ENCODE data around the gene CTNNA3. TPM values are rescaled to one million over a fixed set of nuclear protein-coding genes. Genes with fewer than 3 reads are reported as not detected.

The CTNNA3 gene
- total and polyA plus RNA-seq, 3 donors from 2014 or later, result 17.8 to 19.4 (median 18.3) TPM

DNA sequence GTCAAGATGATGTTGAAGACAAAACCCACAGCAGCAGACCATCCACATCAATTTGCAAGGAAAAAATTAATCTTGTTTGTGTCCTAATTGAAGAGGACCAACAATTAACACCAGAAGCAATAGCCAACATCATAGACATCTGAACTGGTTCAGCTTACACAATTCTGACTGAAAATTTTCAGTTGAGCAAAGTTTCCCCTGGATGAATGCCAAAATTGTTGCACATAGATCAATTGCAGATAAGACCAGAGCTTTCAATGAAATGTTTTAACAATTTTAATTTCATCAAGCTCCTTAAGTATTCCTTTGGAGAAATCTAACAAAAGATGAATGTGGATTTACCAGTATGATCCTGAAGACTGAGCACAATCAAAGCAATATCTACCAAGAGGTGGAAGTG, 168.6 kb downstream of the CTNNA3 start:
- Histone ChIP-seq H3K4me1 (no peaks in the 10 kb centered on the region), H3K27ac (no peak overlapping the region), H3K27me3 (no peaks in the 10 kb centered on the region), H3K36me3 (ENCODE audit: low read depth, missing control alignments) (no peaks in the 10 kb centered on the region), H3K9me3 (no peaks in the 10 kb centered on the region), H3K4me3 (no peak overlapping the region)
- no peak for DNase-seq
- TF ChIP-seq, protein P1, sequence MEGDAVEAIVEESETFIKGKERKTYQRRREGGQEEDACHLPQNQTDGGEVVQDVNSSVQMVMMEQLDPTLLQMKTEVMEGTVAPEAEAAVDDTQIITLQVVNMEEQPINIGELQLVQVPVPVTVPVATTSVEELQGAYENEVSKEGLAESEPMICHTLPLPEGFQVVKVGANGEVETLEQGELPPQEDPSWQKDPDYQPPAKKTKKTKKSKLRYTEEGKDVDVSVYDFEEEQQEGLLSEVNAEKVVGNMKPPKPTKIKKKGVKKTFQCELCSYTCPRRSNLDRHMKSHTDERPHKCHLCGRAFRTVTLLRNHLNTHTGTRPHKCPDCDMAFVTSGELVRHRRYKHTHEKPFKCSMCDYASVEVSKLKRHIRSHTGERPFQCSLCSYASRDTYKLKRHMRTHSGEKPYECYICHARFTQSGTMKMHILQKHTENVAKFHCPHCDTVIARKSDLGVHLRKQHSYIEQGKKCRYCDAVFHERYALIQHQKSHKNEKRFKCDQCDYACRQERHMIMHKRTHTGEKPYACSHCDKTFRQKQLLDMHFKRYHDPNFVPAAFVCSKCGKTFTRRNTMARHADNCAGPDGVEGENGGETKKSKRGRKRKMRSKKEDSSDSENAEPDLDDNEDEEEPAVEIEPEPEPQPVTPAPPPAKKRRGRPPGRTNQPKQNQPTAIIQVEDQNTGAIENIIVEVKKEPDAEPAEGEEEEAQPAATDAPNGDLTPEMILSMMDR (IDR thresholded peaks at IDR 0.05), result no peak
- TF ChIP-seq POLR2A (IDR thresholded peaks at IDR 0.05), result no peak
- intact Hi-C loops (cut with DNase I; ENCODE audit: low total_unique reads), result no loop called here

DNA sequence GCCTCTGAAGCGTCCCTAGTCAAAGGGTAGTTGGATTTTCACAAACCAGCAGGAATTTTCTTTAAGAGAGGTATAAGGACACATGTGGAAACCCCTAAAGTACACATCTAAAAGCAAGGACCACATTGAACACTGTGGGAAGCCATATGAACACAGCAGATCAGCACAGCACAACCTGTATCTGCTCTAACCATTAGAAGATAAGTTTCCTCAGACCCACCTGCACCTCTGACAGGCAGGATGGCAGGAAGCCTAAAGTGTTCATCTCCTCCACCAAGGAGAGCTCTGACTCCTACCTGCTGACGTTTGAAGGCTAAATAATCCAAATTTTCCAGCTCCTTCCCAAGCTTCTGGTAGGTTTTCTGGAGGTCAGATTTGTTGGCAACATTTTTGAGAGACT, 174.4 kb downstream of the CTNNA3 start:
- intact Hi-C loops (cut with DNase I; ENCODE audit: low total_unique reads), result no loop called here
- TF ChIP-seq, protein P1 (IDR thresholded peaks at IDR 0.05), result no peak
- TF ChIP-seq POLR2A (IDR thresholded peaks at IDR 0.05), result no peak
- Histone ChIP-seq H3K9me3 (no peaks in the 10 kb centered on the region), H3K27ac (no peak overlapping the region), H3K36me3 (ENCODE audit: low read depth, missing control alignments) (no peaks in the 10 kb centered on the region), H3K4me1 (no peaks in the 10 kb centered on the region), H3K27me3 (no peaks in the 10 kb centered on the region), H3K4me3 (no peak overlapping the region)
- 66 to 73% methylated on average over 2 of the region's 2 CpGs for WGBS, 2 donors
- DNase-seq, result no peak

DNA sequence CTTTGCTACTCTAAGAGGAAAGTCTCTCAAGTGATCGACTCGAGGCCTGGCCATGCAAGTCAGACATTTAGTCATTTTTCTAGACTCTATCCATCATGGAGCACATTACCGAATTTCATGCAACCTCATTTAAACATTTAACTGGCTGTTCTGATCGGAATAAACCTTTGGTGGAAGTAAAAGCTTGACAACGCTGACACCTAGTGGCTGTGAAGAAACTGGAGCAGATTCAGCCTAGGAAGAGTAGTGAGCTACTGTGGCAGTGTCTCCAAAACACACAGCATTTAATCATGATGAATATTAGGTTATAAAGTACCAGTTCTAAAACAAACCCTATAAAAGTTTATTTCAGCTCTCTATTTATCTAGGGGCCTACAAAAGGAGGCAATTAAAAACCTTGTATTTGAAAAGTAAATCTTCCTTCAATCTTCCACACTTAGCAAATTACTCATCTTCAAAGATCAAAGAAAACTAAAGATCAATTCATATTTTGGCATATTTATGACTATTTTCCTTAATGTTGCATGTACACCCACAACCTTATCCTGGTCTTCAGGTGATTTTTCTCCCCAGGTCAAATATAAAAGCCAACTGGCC, 175.0 kb downstream of the CTNNA3 start:
- no peaks in the 10 kb centered on the region for H3K4me1 ChIP-seq
- no peaks in the 10 kb centered on the region for H3K9me3 ChIP-seq
- peak; percentile 29 for DNase-seq
- no peaks in the 10 kb centered on the region for H3K27me3 ChIP-seq
- H3K36me3 ChIP-seq (ENCODE audit: low read depth, missing control alignments), result no peaks in the 10 kb centered on the region
- TF ChIP-seq POLR2A (IDR thresholded peaks at IDR 0.05), result no peak
- TF ChIP-seq, protein P1 (IDR thresholded peaks at IDR 0.05), result peak; percentile 63 to 75 (median 65)
- no peak overlapping the region for H3K27ac ChIP-seq
- H3K4me3 ChIP-seq, result no peak overlapping the region
- 15 to 25% methylated on average over 5 of the region's 5 CpGs for WGBS, 2 donors
- intact Hi-C loops (cut with DNase I; ENCODE audit: low total_unique reads), result no loop called here

DNA sequence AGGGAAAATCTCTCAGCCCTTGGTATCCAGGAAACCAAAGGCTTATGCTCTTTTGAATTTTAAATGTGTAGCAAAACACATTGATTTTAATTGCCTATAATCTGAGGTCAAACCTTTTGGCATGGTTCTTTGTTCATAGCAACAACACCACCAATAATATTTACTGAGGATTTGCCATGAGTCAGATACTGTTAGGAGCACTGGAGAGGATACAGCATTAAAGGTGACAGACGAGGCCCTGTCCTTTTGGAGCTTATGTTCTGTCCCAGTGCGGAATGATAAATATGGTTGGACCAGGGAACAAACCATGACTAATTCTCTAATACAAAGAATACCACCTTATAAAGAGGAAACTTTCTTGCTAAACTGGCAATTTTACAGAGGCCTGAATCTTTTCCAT, 176.6 kb downstream of the CTNNA3 start:
- Histone ChIP-seq H3K36me3 (ENCODE audit: low read depth, missing control alignments) (no peaks in the 10 kb centered on the region), H3K4me1 (no peaks in the 10 kb centered on the region), H3K4me3 (no peak overlapping the region), H3K27ac (no peak overlapping the region), H3K9me3 (no peaks in the 10 kb centered on the region), H3K27me3 (no peaks in the 10 kb centered on the region)
- no peak for DNase-seq
- intact Hi-C loops (cut with DNase I; ENCODE audit: low total_unique reads), result no loop called here
- no peak for TF ChIP-seq POLR2A (IDR thresholded peaks at IDR 0.05)
- TF ChIP-seq, protein P1 (IDR thresholded peaks at IDR 0.05), result no peak
- 86 to 88% methylated on average over 2 of the region's 2 CpGs for WGBS, 2 donors

DNA sequence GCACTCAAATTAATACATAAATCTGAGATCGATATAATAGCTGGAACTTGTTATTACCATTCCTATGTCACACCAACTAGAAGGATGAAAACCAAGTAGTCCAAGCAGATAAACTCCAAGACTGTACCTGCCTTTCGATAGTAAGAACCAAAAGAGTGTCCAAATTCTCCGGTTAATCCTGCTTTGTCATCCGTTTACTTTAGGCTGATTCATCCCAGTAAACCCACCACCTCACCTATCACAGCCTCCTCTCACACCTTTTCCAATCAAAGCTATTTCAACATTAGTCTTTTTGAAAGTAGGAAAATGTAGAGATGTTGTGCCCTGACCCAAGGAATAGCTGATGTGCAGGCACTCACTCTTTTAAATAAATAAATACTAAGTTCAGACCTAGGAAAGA, 177.2 kb downstream of the CTNNA3 start:
- Histone ChIP-seq H3K9me3 (no peaks in the 10 kb centered on the region), H3K4me1 (no peaks in the 10 kb centered on the region), H3K36me3 (ENCODE audit: low read depth, missing control alignments) (no peaks in the 10 kb centered on the region), H3K4me3 (no peak overlapping the region), H3K27ac (no peak overlapping the region), H3K27me3 (no peaks in the 10 kb centered on the region)
- intact Hi-C loops (cut with DNase I; ENCODE audit: low total_unique reads), result no loop called here
- no peak for DNase-seq
- TF ChIP-seq, protein P1 (IDR thresholded peaks at IDR 0.05), result no peak
- no peak for TF ChIP-seq POLR2A (IDR thresholded peaks at IDR 0.05)
- WGBS, 2 donors, result 87 to 89% methylated on average over 4 of the region's 4 CpGs

All from testis (tissue), 3 donors.